Stimulated activated CD8-positive, alpha-beta memory T cell treated with anti-CD3 and anti-CD28 coated beads, Interleukin-7, amount 100 ng/mL, for 48 hours (primary cell): ENCODE results near the gene CLSTN2.

ENCODE experiments used
- DNase-seq, 2 donors: peaks; one replicate each; pipeline ENCODE4 v3.0.0-alpha.2; 2020; ENCODE audit warnings: low read depth in 1 of 2; ENCODE audit errors: extremely low read depth in 1 of 2

CLSTN2 gene

DNA sequence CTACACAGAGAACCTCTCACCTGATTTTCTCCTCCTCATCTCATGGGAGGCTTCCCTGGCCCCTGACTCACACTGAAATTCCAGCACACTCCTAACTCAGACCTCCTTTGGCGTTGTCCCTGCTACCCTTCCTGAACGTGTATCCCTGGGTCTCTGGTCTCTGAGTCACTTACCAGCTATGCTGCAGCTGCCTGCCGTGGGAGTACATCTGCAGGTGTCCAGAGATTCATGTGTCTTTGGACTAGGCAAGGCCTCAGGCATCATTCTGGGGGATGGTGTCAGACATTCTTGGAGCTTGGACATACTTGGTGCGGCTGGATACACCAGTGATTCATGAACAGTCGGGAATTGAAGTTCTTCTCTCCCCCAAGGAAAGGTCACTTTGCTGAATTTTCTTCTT lies 594.1 kb downstream of the CLSTN2 start:
- no peak for DNase-seq

DNA sequence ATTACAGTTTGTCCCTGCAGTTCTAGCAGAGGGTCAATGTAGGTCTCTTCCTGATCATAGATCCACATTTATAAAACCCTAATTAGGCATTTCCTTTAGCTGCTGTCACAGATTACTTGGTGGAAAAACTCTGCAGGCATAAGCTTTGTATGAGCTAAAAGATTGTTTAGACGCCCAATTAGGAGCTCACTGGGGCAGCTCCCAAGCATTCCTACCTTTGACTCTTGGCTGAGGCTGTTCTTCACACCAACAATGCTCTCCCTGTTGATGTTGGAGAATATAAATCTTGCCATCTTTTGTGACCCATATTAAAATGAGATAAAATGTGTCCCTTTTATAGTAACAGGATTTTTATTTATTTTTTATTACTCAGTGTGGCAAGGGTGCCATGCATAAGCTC lies 594.6 kb downstream of the CLSTN2 start:
- DNase-seq, result no peak

DNA sequence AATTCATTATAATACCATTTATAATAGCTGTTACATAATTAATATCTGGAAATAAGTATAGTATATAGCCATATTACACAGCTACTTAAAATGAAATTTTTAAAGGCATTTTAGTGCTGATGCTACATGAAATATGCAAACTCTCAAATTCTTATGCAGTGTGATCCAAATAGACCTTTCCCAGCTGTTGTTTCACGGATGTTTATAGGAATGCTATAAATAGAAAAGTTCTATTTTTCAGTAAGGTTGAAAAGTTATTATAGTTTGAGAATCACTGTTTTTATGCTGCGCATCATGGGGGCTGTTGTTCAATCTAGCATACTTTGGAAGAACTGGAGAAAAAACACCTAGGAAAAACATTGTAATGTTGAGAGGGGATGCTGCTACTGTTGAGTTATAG lies 595.1 kb downstream of the CLSTN2 start:
- DNase-seq, result no peak

- no peak for DNase-seq
Measured at GRCh38 chr3:140530603-140531002, 595.6 kb downstream of the CLSTN2 start.

GRCh38 chr3:140532793-140533330 lies 597.9 kb downstream of the CLSTN2 start:
- no peak for DNase-seq

DNA sequence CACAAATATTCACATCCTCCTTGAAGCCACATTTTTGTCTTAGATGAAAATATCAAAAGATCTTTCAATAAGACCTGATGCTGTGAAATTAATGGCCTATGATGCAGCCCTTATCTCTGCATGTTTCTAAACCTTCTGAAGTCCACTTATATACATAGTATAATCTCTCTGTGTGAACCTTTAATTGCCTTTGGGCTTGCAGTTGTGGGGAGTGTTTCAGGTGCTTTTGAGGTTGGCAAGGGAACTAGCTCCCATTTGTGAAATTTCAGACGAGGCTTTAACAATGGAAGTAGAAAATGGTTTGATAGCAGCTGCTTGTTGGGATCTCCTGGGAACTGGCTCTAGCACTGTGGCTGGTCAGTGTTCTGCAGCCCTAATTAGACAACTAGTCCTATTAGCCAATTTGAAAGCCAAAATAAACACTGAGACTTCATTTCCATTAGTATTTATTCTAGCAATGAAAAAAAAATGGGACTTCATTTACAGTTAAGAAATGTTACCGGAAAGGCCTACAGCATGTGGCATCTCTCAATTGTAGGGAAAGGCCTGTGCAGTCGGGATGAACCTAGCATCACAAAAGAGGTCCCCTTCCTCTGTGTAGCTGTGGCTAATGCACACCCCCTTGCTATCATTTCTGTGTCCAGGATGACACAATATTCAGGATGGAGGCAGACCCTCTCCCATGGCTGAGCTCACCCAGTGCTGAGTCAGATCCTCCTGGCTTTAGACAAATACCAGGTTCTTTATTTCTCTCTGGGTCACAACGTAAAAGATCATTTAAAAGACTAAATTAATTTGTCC lies 602.1 kb downstream of the CLSTN2 start:
- no peak for DNase-seq

DNA sequence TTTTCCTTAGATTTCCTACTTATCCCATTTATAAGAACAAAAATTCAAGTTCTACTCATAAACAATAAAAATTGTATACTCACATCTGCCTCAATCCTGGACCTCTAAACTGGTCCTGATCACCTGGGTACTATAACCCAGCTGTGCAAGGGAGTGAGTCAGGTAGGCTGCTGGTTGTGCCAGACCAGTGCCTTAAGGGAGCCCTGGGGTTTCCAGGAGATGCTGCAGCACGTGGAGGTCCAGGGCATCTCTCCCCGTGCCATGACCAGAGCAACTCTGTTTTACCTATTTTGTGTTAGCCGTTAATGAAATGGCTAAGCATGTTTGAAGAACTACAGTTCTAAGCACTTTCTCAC lies 602.7 kb downstream of the CLSTN2 start:
- DNase-seq, result no peak

GRCh38 chr3:140540262-140540661 lies 605.3 kb downstream of the CLSTN2 start:
- DNase-seq, result no peak

DNA sequence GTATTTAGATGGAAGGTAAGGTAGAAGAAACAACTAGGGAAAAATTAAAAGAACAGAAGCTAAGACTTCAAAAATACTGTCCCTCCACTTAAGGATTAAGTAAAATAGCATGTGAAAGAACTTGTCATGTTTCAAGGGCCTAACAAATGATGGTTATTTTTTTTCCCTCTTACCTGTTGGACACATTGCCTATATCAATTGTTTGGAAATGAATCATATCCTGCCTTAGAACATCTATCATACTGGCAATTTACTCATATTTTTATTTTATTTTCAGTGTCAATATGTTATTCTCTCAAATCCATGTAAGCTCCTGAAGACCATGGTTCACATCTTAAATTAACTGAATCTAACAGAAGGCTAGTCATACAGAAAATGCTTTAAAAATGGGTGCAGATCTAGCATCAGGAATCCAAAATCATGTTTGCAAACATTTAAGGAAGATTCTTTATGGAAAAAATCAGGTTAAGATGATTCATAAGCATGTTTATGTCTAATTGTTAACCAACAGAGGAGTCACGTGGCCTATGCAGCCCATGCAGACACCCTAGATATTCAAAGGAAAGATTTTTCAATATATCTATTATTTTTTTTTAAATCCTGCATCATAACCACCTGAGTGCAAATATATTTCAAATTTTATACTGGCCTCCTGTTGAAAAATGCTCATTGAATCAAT lies 607.1 kb downstream of the CLSTN2 start:
- DNase-seq, result no peak

DNA sequence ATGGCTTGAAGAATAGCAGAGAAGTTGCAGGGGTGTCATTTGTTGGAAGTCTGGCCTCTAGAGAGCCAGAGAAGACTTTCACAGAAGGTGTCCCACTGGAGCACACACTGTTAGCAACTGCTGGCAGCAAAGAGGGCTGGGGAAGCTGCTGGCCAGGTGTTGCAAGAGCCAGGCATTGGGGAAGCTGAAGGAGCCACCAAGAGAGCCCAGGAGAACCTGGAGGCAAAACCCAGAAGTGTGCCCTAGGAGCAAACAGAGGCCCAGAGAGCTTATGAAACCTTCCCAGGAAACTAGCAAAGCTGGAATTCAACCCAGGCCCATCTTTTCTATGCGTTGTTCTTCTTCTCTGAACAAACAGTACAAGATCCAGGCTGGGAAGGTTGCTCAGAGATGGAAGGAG lies 610.2 kb downstream of the CLSTN2 start:
- no peak for DNase-seq

DNA sequence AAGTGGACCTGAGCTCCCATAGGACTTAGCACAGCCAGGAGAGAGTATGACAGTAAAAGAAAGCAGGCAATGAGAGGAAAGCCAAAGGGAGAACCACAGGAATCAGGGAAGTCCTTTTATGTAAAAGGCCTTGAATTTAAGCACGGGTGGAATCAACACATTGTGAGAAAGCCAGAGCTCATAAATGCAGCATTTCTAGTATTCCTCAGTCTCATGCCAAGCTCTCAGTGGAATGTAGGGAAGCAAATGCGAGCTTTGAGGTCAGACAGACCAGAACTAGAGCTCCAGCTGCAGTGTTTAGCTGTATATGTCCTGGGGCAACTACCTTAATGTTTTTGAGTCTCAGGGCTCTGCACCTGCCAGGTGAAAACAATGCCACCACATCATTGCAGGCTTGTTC lies 610.8 kb downstream of the CLSTN2 start:
- no peak for DNase-seq

- DNase-seq, result no peak
Measured at GRCh38 chr3:140546649-140547048, 611.7 kb downstream of the CLSTN2 start.

DNA sequence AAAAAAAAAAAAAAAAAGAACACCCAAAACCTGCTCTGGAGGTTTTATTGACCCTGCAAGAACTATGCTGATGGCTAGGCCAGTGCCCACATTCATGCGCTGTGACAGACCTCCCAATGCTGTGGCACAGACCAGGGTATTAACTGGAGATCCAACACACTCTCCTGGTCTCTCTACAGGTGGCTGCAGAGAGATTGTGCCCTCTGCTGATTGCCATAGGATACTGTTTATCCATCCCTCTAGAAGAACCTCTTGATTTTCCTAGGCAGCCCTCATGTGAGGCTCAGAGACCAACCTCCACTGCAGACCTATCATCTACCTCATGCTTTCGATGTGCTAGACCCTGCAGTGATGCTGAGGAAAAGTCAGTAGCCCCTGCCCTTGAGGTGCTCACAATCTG lies 617.4 kb downstream of the CLSTN2 start:
- no peak for DNase-seq

- no peak for DNase-seq
Measured at GRCh38 chr3:140552898-140553297, 617.9 kb downstream of the CLSTN2 start.

GRCh38 chr3:140553591-140553990 lies 618.6 kb downstream of the CLSTN2 start:
- DNase-seq, result no peak

GRCh38 chr3:140555666-140556065 lies 620.7 kb downstream of the CLSTN2 start:
- DNase-seq, result no peak

- DNase-seq, result no peak
Measured at GRCh38 chr3:140557476-140557875, 622.5 kb downstream of the CLSTN2 start.

DNA sequence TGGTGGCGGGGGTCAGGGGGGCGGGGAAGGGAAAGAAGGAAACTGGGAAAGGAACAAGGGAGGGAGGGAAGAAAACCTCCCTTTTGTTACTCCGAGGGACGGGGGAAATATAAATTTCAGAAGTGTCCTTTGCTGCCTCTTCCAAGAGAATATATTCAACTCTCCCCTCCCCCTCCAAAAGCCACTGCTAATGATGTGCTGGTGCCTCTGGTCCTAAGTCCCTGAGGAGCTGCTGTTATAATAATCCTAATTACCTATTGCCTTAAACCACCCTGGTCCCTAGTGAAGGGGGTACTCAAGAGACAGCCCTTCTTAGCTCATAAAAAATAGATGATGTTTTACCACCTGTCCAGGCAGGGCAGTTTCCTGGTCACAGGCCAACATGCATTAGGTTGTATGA lies 624.6 kb downstream of the CLSTN2 start:
- no peak for DNase-seq

GRCh38 chr3:140563206-140563760 lies 628.3 kb downstream of the CLSTN2 start:
- DNase-seq, result no peak

DNA sequence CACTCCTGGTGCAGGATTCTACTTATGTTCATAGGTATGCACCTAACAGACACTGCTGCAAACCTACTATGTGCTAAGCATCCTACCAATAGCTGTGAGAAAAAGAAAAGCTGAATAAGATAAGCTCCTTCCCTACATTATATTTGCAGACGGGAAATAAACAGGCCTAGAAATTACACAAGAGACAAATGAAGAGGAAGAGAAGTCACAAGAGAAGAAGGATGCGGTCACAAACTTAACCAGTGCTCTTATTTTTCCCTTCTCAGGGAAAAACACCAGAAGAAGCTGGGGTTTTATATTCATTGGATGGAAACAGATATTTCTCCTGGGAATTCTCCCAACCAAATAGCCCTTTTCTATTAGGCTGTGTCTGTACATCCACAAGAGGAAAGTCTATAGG lies 633.1 kb downstream of the CLSTN2 start:
- no peak for DNase-seq

DNA sequence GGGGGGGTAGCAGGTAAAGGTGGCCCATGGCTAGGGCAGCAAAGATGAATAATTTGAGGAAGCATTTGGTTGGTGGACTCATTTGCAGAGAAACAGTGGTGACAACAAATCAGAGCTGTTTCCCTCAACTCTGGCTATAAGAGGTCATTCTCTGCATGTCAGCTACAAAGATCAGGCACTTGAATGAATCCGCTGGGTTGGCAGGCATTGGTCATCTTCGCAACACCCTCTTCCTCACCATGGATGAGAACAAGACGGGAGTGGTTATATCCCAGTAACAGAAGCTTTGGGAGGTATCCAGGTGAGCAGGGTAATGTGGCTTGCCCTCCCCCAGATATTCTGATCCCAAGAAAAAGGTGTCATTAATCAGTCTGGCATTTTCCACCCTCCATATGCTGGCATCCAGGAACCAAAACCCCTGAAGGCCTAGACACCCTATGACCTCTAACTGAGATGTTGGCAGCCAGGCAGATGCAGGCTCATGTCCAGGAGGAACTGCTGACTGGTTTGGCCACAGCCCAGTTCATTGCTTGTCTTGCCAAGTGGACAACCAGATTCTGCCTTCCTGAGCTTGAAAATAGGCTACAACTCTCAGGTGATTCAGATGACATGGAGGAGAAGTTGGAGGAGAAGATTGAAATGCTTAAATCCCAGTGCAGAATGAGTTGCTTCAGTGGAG lies 634.0 kb downstream of the CLSTN2 start:
- DNase-seq, result no peak
